HG03558 (cell line): Measurements from ENCODE around the gene C8G.

Experiments used
- ATAC-seq: cut with Tn5 transposase; IDR thresholded peaks from one replicate; pipeline ENCODE4 v1.9.1; 2021; ENCODE audit warnings: moderate number of reproducible peaks; ENCODE audit not compliant: unreplicated experiment; ENCODE audit errors: extremely low read depth

Gene C8G

DNA sequence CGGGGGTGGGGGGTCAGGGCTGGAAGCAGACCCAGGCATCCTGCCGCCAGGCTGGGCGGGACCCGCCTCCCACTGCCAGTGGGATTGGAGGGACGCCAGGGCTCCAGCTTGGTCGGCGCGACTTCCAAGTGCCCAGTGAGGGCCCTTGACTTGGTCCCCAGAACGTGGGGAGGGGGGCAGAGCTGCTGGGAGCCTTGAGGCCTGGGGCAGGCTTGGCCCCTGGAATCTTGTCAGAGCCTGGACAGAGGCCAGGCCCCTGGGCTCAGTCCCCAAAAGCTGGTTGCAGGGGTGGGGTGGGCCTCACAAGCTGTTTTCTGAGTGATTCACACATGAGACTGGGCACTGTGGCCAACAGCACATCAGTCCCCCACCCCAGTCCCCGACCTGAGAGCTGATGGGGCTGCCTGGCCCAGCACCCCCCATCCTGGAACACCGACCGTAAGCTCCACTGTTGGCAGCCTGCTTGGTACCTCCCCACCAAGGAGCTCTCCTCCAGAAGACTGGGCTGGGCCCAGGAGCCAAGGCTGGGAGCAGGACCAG lies 50.8 kb downstream of the C8G start:
- ATAC-seq = no peak
